A673 (cell line): ENCODE results near the gene YPEL2. TPM values are rescaled to one million over a fixed set of nuclear protein-coding genes. Genes with fewer than 3 reads are reported as not detected.

Experiments
- Bru-seq: library from RNA; stranded (reverse); fragments of 400-500 nt; gene quantifications from one replicate; lab custom pipeline; 2021; lab: Mats Ljungman, UMichigan
- BruChase-seq, 2 experiments: library from RNA; stranded (reverse); fragments of 400-500 nt; gene quantifications; one replicate each; lab custom pipeline; 2021; lab: Mats Ljungman, UMichigan
- BruUV-seq: library from RNA; stranded (reverse); fragments of 400-500 nt; replicated peaks from 2 replicates; lab custom pipeline; 2021; lab: Mats Ljungman, UMichigan
- CTCF ChIA-PET: fragments of 300-600 bp; sonication (Branson Sonifier 250); formaldehyde crosslinking; loops from one replicate; lab custom pipeline; 2022; ENCODE audit warnings: antibody characterized with exemption; lab: Charles Lee
- POLR2A ChIA-PET: fragments of 300-600 bp; sonication (Branson Sonifier 250); formaldehyde crosslinking; loops from one replicate; lab custom pipeline; 2022; ENCODE audit warnings: antibody characterized with exemption; ENCODE audit not compliant: low non-redundant PET; lab: Charles Lee
- DNase-seq: peaks from one replicate; pipeline ENCODE4 v3.0.0-alpha.2; 2015; ENCODE audit warnings: low spot score
- H3K27ac ChIP-seq: fragments of 200-600 bp; sonication (generic); 2 replicates; pipeline ENCODE4 v1.5.1; 2016; ENCODE audit warnings: mixed run types, low read depth, mild to moderate bottlenecking, mixed read lengths, antibody characterized with exemption, low read length; ENCODE audit not compliant: poor library complexity, severe bottlenecking
- H3K27me3 ChIP-seq: fragments of 200-600 bp; sonication (generic); replicated peaks from 2 replicates; pipeline ENCODE4 v1.6.1; 2017; ENCODE audit warnings: mixed run types, low read depth, mild to moderate bottlenecking, mixed read lengths, antibody characterized with exemption, low read length; ENCODE audit not compliant: insufficient read depth, poor library complexity
- H3K36me3 ChIP-seq: fragments of 200-600 bp; sonication (generic); 2 replicates; pipeline ENCODE4 v1.6.1; 2016; ENCODE audit warnings: mixed run types, mild to moderate bottlenecking, mixed read lengths, antibody characterized with exemption, low read length; ENCODE audit not compliant: insufficient read depth, poor library complexity, severe bottlenecking
- H3K4me1 ChIP-seq: fragments of 200-600 bp; sonication (generic); 2 replicates; pipeline ENCODE4 v1.6.1; 2017; ENCODE audit warnings: mixed run types, mild to moderate bottlenecking, mixed read lengths, antibody characterized with exemption, low read length; ENCODE audit not compliant: insufficient read depth, poor library complexity, severe bottlenecking
- H3K4me3 ChIP-seq: fragments of 200-600 bp; sonication (generic); 2 replicates; pipeline ENCODE4 v1.5.1; 2016; ENCODE audit warnings: low read depth, mixed run types, mild to moderate bottlenecking, mixed read lengths, low read length; ENCODE audit not compliant: poor library complexity, severe bottlenecking
- H3K9me3 ChIP-seq: fragments of 200-600 bp; sonication (generic); 2 replicates; pipeline ENCODE4 v1.6.1; 2016; ENCODE audit warnings: mixed run types, low read depth, mild to moderate bottlenecking, mixed read lengths, antibody characterized with exemption, low read length; ENCODE audit not compliant: poor library complexity, severe bottlenecking
- CTCF ChIP-seq: fragments of 300-800, 200-600 bp; sonication (generic); conservative IDR thresholded peaks from 2 replicates; pipeline ENCODE4 v1.5.1; 2017; ENCODE audit warnings: low read depth, mild to moderate bottlenecking, antibody characterized with exemption, low read length, moderate library complexity, mixed read lengths
- EZH2 ChIP-seq: fragments of 200-600 bp; sonication (generic); IDR thresholded peaks from 2 replicates; pipeline ENCODE4 v1.6.1; 2017; ENCODE audit warnings: borderline replicate concordance, low read depth, mild to moderate bottlenecking, mixed read lengths, antibody characterized with exemption, low read length; ENCODE audit not compliant: poor library complexity, severe bottlenecking
- intact Hi-C: fragments of 100-400 bp; cut with micrococcal nuclease; formaldehyde crosslinking; loops from one replicate; pipeline ENCODE4 v1.10.0; 2022; ENCODE audit not compliant: unreplicated experiment
- long read RNA-seq: library from polyadenylated mRNA; stranded (forward); transcript quantifications from one replicate; pipeline ENCODE4 v2.0.0, GENCODE V29; 2022
- total RNA-seq: library from RNA; stranded (reverse); gene quantifications from 2 replicates; pipeline ENCODE4 v1.2.3, GENCODE V29; 2021

Gene YPEL2
- total RNA-seq = 0.60 and 0.96 TPM in 2 replicates
- percentile 18 among the genes with signal in this experiment for Bru-seq, nascent RNA
- percentile 22 among the genes with signal in this experiment for BruChase-seq, experiment 1, labeled RNA remaining after a 2-hour chase
- percentile 12 among the genes with signal in this experiment for BruChase-seq, experiment 2, labeled RNA remaining after a 6-hour chase
- long read RNA-seq, partial matches to known transcripts = 0 of 1 reads
- long read RNA-seq, other reads (novel, unspliced or antisense) = 1 of 1 reads

- Histone ChIP-seq H3K27me3 (peaks cover 41% of the 10 kb centered on the region), H3K4me1 (peaks cover 3% of the 10 kb centered on the region), H3K36me3 (no peaks in the 10 kb centered on the region), H3K27ac (no peak within 1 kb of the TSS), H3K4me3 (peak within 1 kb of the TSS; percentile 70), H3K9me3 (no peaks in the 10 kb centered on the region)
- BruUV-seq = no TSS peak
- ChIA-PET CTCF (no interaction called here), POLR2A (no interaction called here)
- intact Hi-C loops = no loop called here
- DNase-seq = peak; percentile 95
- no peak for TF ChIP-seq EZH2
- no peak for TF ChIP-seq CTCF
Measured at GRCh38 chr17:59331129-59331928, at the start of gene YPEL2. Gene YPEL2, plus strand, starts transcription at chr17:59331655. Its CDS starts 21,755 bp downstream, at chr17:59353410.

GRCh38 chr17:59284317-59284716, 47.1 kb upstream of the YPEL2 start:
- POLR2A ChIA-PET = no interaction called here
- no peak for TF ChIP-seq EZH2
- TF ChIP-seq CTCF = no peak
- Histone ChIP-seq H3K4me1 (no peaks in the 10 kb centered on the region), H3K9me3 (no peaks in the 10 kb centered on the region), H3K27ac (no peak overlapping the region), H3K27me3 (no peaks in the 10 kb centered on the region), H3K4me3 (no peak overlapping the region), H3K36me3 (no peaks in the 10 kb centered on the region)
- CTCF ChIA-PET = no interaction called here
- DNase-seq = no peak
- no TSS peak for BruUV-seq
- intact Hi-C loops = no loop called here

- Histone ChIP-seq H3K27me3 (no peaks in the 10 kb centered on the region), H3K9me3 (no peaks in the 10 kb centered on the region), H3K36me3 (no peaks in the 10 kb centered on the region), H3K4me1 (no peaks in the 10 kb centered on the region), H3K4me3 (no peak overlapping the region), H3K27ac (no peak overlapping the region)
- CTCF ChIA-PET = no interaction called here
- BruUV-seq = no TSS peak
- intact Hi-C loops = no loop called here
- DNase-seq = peak; percentile 25
- POLR2A ChIA-PET = no interaction called here
- TF ChIP-seq CTCF = no peak
- no peak for TF ChIP-seq EZH2
Measured at GRCh38 chr17:59287452-59287851, 44.0 kb upstream of the YPEL2 start.
